Glomerular visceral epithelial cell (primary cell): Measurements from ENCODE around the gene ZNF385B.
"Not testable (repeated sequence)": the region's sequence is repeated elsewhere in the genome, so short reads cannot be mapped to it uniquely, and the experiment has no call there.

ENCODE experiments used
- DNase-seq: peaks from one replicate; pipeline ENCODE4 v3.0.0-alpha.2; 2016; ENCODE audit errors: extremely low spot score

ZNF385B gene

DNA sequence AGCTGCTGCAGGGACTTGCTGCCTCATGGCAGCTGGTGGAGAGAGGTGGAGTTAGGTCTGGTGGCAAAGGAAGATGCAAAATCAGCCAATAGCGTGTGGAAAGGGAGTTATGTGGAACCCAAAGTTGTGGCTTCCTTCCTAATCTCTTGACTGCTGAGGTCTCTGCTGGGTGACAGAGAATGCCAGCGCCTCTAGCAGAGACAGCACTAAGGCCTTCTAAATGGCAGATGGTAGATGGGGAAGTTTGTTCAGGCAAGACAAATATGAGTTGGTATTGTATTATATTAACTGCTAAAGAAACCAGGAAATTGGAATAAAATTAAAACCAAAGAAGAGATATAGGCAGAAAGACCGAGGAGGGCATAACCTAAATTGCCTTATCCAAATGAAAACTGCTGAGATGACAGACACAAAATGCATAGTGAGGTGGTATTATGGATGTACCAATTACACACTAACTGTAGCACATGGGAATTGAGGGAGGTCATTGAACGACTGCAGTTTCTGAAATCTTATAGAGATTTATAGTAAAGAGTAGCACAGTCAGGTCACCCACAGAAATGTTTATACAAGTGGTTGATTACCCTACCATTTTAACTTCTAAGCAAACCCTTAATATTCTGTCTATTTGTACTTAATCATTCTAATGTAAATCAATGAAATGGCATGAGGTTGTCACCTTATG lies 350.2 kb downstream of the ZNF385B start:
- DNase-seq = no peak

DNA sequence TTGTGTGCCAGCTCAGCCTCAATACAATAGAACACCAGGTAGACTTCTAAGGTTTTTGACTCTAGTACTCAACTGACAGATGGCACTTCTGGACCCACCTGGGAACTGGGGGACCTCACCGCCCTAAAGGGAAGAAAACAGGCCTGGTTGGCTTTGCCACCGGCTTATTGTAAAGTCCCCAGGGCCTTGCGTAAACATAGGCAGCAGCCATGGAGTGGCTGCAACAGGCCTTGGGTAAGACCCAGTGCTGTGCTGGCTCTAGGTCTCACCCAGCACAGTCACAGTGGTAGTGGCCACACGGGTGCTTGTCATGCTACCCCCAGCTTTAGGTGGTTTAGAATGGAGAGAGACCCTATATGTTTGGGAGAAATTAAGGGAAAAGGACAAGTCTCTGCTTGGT lies 366.1 kb downstream of the ZNF385B start:
- no peak for DNase-seq

DNA sequence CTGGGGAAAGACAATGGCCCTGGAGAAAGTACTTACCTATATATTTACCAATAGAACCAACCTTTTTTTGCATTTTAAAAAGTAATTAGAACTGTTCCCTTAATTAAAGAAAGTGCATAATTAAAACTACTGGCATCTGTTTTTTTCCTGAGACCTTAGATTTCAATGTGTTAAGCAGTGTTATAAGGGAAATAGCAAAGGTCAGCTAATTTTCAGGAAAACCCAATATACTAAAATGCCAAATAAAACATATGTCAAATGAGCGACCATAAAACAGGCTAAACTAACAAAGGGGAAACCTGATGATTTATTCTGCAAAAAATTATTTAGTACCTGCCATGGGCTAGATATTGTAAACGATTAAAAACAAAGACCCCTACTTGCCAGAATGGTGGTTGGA lies 372.8 kb downstream of the ZNF385B start:
- no peak for DNase-seq

DNA sequence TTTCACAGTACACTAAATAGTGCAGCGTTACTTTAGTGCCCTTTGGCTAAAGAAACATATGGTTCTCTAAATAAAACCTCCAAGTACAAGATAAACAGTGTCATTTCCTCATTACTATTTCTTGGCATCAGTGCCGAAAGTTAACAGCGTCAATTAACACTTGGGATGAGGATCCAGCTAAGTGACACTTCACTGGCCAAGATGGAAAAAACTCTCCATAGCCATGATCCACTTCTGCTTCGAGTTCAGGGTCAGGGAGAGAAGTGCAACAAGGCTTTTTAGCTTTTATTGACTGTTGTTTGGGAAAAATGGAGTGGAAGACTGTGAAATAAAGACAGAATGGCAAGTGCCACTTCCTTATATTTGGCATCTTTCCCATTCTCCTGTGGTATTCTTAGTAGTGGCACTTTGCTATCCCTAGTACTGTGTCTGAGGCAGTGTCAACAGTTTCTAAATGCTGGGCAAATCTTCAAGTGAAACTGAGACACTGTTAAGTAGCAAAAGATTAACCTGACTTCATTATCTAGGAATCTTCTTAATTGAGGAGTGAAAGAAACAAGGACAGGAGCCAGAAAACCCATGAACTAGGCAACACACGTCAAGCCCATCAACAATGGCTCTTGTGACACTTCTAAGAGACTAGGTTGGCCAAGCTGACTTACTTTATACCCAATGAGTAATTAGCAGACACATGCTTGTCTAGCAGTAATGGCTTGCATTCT lies 374.2 kb downstream of the ZNF385B start:
- no peak for DNase-seq

DNA sequence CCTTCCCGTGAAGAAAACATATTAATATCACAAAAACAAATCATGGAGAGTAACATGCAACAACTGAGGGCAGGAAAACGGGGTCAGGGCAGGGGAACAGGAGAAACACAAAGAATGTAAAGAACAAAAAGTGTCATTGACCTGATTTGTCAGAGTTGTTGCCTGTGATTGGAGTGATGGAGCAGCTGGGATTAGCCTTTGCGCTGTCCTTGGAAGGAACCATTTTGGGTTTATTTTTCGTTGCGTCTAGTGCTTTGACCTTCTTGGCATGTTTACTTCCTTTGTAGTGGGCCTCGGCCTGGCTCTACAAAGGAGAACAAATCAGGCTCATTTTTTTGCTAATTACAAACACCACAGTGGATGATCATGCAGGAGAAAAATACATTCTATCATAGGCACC lies 378.3 kb downstream of the ZNF385B start:
- DNase-seq = no peak

DNA sequence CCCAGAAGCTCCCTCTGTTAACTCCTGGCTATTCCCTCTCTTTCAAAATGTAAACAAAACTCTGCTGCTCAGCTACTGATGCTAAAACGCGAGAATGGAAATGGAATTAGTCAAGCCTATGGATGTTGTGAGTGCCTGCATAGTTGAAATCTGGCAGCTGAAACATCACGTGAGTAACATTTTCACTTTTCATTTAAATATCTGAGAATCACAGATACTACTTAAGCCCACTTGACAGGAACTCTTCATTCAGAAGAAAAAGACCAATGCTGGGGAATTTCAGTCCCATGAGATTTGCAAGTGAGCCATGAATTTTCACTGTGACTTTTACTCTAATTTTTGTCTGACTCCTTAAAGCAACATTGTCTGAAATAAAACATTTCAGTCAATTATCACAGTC lies 381.5 kb downstream of the ZNF385B start:
- DNase-seq = no peak

DNA sequence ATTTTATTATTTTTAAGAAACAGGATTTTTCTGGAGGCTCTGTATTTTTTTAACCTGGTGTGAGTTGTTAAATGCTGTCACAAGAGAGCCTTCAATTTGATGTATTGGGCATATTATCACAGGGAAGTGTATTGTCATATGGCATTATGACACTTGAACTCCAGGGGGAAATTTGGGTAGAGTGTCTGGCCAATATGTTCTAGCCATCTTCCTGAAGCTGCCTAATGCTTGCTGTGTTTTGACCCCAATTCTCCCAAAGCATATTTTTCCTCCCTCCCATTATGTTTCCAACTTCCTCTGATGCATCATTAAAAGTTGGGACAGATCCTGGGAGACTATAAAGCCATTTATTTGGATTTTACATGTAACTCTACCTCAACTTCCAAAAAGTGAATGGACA lies 382.6 kb downstream of the ZNF385B start:
- DNase-seq = no peak

DNA sequence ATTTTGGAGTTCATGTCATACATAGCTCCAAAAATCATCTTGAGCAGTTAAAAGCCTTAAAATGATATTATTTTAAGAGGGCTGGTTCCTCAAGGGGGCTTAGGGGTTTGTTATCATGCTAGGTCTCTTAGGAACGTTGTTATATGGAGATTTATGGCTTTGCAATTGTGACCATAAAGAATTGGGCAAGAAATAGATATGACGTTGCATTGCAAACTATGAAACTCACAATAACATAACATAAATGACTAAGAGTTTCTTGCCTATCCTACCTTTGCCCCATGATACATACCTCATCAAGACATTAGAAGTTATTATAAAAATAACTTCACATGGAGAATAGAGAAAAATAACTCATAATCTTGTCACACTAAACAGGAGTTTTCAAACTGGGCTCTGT lies 390.4 kb downstream of the ZNF385B start:
- no peak for DNase-seq

DNA sequence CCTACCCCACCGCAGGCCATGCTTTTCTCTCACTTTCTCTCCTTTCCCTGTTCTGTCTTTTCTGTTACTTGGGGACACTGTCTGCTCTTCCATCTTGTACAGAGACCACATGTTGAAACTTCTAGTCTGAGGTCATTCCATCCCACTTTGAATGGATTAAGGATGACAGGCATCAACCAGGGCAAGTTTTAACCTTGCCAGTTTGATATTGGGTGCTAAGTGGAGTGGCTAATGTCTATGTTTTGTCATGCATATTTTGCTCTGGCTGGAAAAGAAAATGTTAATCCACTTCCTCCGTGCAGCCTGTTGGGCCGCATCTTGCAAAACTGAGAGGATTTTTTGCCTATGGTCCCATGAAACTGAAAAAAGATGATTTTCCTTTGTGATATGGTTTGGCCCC lies 391.3 kb downstream of the ZNF385B start:
- no peak for DNase-seq

DNA sequence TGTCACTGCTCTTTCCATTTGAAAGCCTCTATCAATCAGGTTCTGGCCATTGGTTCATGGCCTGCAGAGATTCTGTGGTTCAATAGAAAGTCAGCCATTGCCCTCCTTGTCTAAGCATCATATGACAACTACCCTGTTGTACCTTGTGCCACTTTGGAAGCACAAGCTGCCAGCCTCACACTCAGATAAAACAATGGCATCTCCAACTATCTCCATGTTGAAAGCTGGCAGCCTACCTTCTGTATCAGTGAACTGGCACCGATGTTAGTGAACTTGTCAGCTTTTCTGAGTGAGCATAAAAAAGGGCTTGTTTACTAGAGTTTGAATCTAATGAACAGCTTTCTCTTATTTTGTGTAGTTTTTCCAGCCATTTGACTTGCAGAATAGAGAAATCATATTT lies 393.5 kb downstream of the ZNF385B start:
- no peak for DNase-seq

DNA sequence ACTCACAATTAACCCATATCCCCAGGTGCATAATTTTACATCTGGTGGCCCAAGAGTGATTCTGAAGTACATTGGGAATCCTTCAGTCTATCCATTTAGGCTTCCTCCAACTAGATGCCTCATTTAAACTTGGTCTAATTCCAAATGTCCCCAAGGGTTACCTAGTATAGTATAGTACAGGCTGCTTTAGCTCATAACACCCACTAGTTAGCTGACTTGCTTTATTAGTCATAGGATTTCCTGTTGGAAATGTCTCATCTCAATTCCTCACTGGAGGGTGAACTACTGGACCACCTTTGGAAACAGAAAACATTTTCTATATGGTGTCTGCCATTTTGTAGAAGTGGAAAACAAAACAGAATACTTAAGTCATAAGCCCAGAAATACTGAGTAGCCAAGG lies 394.3 kb downstream of the ZNF385B start:
- no peak for DNase-seq

DNA sequence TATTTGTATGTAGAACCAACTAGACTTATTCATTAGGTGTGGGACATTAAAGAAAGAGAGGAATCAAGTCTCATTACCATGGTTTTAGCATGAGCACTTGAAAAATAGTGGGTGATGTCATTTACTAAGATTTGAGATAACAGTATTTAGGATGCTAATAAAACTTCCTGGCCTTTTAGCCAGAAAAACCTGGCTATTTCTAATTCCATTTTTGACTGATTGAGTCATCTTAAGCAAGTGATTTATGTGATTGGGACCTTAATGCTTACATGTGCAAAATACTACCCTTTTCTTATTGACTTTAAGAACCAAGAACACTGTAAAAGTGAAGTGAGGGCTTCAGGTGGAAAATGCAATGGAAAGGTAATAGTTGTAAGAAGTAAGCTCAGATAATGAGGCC lies 400.0 kb downstream of the ZNF385B start:
- DNase-seq = no peak

DNA sequence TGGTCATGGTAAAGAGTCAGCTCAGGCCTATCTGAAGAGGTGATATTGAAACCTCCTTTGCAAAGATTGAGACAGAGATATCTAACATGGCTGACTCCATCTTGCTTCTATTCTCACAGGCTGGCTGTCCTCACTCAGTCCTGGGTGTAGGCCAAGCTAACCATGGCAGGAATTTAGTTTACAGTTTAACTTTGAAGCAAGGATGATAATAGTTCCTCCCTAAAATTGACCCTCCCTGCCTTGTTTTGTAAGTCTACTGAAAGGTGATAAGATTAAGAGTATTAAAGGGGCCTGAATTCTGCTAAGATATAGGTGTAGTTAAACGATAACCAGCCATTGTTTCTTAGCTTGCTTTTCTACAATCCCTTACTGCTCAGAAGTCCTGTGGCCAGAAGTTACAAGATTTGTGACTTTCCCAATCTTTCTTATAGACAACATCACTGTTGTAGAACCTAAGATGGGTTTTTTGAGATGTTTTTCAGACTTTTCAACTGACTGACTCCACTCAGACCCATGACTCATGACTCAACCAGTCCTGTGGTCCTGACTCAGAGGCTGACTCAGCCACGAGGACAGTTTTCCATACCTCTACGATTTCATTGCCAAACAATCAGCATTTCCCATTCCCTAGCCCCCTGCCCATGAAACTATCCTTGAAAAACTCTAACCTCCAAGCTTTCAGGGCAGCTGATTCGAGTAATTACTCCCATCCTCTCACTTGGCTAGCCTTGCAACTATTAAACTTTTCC lies 401.1 kb downstream of the ZNF385B start:
- DNase-seq = peak; percentile 94

DNA sequence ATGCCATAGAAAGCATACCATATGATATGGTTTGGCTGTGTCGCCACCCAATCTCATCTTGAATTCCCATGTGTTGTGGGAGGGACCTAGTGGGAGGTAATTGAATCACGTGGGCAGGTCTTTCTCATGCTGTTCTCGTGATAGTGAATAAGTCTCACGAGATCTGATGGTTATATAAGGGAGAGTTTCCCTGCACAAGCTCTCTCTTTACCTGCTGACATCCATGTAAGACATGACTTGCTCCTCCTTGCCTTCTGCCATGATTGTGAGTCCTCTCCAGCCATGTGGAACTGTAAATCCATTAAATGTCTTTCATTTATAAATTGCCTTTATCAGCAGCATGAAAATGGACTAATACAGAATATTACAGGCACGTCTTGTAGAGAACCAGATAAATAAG lies 403.3 kb downstream of the ZNF385B start:
- not testable (repeated sequence) for DNase-seq

DNA sequence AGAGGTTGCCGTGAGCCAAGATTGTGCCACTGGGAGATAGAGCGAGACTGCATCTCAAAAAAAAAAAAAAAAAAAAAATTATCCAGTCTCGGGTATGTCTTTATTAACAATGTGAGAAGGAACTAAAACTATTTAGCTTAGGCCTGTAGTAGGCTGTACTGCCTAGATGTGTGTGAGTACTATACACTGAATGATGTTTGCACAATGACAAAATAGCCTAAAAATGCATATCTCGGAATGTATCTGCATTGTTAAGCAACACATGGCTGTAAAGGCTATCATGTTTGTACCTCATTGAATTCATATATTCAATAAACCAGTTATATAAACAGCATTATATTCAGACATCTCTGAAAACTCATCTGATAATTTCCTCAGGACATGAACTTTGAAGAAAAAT lies 405.6 kb downstream of the ZNF385B start:
- no peak for DNase-seq

DNA sequence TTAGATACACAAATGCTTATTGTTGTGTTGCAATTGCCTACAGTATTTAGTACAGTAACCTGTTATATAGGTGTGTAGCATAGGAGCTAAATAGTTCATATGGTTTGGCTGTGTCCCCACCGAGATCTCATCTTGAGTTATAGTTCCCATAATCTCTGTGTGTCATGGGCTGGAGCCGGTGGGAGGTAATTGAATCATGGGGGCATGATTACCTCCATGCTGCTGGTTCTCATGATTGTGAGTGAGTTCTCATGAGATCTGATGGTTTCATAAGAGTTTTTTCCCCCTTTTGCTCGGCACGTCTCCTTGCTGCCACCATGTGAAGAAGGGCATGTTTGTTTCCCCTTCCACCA lies 406.3 kb downstream of the ZNF385B start:
- no peak for DNase-seq

DNA sequence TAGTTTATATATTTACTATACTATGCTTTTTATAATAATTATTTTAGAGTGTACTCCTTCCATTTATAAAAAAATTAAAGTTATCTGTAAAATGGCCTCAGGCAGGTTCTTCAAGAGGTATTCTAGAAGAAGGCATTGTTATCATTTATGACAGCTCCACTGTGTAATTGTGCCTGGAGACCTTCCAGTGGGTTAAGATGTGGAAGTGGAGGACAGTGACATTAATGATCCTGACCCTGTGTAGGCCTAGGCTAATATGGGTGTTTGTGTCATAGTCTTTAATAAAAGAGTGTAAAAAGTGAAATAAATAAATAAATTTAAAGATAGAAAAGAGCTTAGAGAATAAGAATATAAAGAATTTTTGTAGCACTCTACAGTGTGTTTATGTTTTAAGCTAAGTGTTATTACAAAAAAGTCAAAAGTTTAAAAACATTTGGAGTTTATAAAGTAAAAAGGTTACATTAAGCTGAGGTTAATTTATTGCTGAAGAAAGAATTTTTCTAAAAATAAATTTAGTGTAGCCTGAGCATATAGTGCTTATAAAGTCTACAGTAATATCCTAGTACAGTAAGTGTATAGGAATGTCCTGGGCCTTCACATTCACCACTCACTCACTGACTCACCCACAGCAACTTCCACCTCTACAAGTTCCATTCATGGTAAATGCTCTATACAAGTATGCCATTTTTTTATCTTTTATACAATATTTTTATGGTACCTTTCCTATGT lies 406.8 kb downstream of the ZNF385B start:
- peak; percentile 80 for DNase-seq

DNA sequence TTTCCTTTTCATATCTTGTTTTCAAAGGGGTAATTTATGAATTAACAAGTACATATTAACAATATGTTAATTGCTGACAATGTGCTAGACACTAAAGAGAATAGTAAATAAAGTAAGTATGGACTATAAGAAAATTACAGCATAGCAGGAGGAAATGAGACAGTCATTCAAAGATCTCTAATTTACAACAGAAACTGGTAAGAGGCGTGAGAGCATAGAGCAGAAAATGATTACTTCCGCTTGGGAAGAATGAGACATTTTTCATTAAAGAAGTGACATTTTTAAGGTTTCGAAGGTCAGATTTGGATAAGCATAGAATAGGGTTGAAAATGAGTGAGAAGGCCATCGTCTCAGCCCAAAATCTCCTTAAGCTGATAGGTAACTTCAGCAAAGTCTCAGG lies 412.4 kb downstream of the ZNF385B start:
- no peak for DNase-seq

DNA sequence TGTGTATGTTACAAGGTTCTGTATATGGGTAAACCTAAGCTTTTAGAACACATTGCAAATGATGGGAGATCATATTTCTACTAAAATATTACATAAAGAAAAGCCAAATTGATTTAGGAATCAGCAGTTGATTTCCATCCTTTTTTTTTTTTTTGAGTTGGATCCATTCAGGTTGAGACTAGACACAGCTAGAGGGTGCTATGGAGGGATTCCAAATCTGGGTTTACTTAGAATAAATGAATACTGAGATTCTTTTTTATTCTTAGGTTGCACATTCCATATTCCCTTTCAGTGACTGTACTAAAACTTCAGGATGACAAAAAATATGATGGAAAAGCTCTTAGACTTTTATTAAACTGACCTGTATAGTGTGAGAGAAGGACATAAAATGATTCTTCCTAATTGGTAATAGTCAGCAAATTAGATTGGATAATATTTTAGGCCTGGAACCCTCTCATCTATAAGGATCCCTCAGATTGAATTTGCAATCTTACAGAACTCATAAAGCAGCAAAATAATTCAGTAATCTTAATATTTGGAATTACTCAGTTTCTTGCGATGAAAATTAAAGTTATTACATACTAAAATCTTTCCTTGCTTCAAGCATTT lies 413.5 kb downstream of the ZNF385B start:
- no peak for DNase-seq

DNA sequence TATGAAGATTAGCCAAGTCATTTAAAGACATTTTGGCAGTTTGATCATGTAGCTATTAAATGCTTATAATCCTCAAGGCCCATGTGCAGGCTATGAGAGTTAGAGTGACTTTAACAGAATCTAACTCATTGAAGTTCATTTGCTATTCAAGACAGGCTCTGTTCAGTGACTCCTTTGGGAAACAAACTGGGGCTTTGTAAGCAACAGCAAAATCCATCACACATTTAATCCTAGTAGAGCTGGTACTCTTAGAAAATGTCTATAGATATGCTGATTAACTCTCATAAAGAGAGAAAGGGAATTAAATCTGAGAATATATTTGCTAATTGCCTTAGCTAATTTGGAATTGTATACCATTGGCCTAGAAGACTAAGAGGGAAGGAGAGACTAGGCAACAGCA lies 414.0 kb downstream of the ZNF385B start:
- no peak for DNase-seq

DNA sequence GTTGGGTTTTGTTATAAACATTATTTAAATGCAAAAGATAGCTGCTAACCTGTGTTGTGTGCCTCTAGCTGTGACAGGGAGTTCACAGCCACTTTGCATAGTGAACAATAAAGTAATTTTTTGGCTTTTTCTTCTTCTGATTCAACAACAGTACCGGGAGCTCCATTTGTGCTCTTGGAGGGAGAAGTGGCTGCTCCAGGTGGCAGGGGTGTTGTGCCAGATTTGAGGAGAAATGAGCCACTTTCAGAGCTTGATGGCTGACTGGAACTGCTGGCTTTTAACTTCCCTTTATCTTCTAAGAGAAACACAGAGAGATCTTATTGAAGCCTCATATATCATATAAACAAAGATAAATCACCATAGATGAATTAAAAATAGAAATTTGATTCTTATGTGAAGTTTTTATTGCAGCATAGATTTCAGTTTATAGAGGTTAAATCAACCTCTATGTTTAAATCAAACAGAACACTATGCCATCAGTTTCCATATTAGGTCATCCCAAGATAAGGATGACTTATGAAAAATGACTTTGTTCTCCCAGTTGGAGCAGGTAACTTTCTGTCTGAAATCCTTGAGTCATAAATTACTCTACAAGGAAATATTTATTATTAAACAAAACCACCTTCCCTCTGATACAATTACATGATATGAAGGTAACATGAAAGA lies 414.8 kb downstream of the ZNF385B start:
- DNase-seq = no peak
